ENCODE data around the gene CFAP99.
"Not testable (repeated sequence)": the region's sequence is repeated elsewhere in the genome, so short reads cannot be mapped to it uniquely, and the experiment has no call there.

Gene CFAP99

DNA sequence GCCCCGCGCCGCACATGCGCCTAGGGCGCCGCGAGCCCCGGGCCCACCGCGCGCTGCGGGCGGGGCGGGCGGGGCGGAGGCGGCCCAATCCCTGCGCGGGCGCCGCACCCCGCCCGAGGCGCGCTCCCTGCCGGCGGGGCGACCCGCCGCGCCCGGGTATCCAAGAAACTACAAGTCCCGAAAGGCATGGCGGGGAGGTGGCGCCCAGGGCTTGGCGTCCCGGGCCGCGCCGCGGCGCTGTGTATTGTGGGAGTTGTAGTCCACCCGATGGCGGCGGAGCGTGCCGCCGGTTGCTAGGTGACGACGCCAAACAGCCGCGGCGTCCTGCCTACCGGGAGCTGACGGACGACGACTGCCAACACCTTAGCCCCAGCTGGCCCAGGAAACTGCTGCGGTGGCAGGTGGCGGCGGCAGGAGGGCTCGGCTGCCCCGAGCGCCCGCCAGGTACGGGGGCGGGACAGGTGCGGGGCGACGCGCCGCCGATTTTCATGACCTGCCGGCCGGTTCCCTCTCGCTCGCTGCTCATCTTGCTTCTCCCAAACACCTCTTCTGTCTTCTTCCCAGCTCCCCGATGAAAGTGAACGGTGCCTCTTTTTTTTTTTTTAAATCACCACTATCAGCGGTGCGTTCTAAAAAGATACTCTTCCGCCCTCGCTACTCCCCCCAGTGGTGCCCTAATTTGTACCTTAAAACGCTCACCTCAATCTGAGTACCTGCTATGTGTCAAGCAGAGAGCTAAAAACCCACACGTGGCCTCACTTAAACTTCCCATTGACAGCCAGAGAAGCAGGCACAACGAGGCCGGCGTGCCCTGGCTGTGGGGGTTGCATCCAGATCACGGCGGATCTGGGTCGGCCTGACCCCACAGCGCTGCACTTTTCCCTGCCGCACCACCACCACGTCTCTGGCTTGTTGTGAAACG, at the start of gene CFAP99:
Gene CFAP99 (plus strand): TSS at position 306 of the 922 bp plus-strand sequence.
- peak; percentile 90 for DNase-seq

DNA sequence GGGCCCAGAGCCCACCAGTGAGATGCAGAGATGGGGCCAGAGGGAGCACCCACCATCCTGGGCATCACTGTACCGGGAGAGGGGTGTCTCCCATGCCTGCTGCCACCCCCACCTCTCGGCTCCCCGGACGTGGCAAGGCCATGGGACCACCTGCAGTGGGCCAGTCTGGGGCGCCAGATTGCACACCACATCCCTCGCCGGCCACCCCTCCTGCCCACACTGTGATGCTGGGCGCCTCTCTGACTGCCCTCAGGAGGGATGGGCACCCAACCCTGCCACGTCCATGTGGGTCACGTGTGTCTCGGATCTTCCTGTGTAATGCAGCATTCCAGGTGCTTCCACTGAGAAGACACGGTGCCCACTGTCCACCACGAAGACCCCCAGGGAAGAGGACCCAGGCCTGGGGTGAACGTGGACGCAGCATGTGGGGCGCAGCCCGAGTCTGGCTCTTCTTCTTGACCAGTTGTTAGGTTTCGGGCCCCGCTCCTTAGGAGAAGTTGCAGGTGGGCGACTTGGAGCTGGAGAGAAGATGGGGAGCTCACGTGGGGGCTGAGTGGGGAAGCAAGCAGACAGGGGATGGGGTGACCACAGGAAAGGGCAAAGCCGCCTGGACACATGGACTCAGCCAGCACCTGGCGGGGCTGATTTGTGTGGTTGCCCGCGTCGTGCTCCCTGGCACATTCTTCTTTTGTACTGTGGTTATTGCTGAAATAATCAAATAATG, 48.0 kb upstream of the CFAP99 start:
- no peak for DNase-seq

DNA sequence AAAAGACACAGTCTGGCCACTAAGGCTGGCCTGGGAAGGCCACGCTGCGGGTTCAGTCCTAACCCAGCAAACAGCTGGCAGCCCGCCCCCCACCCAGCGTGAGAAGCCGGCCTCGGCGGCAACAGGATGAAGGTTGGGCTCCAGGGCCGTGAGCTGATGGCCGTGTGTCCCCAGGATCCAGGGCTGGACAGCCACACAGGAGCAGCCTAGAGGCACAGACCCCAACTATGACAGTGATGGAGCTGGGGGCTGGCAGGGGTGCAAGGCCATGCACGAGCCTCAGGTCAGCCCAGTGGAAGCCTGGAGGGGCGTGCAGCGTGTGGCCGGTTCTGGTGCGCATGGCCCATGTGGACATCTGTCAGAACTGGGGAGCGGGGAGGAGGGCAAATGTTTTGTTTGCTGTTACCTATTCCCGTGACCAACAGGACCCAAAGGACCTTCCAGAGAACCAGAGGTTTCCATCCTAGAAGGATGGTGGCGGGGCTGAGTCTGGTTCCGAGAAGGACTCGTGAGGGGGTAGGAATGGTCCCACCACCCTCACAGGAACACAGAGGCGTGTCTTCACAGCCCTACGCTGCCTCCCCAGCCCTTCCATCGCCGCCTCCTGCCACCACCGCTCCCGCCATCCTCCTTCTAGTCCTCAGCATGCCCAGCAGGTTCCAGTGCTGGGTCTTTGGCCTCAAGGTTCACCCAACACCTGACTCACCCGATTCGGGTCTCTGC, 46.8 kb upstream of the CFAP99 start:
- no peak for DNase-seq

GRCh38 chr4:2372488-2373030, 46.2 kb upstream of the CFAP99 start:
- no peak for DNase-seq

GRCh38 chr4:2373532-2373931, 45.2 kb upstream of the CFAP99 start:
- no peak for DNase-seq

DNA sequence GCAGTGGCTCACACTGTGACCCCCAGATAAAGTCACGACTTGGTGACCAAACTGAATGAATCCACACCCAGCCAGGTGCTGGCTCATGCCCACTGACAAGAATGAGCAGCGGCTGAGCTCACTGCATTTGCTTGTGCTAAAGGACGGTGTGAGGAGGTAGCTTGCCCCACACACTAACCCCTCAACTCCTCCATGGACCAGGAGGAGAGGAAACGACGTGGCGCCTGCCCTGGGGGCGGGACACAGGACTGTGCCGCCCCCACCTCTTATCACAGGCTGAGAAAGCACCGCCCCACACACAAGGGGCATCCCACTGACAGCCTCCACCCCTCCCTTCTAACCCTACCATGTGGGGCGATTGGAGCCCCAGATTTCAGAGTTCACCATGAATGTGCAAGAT, 43.3 kb upstream of the CFAP99 start:
- no peak for DNase-seq

- no peak for DNase-seq
Observed at GRCh38 chr4:2377241-2377640, 41.5 kb upstream of the CFAP99 start.

DNA sequence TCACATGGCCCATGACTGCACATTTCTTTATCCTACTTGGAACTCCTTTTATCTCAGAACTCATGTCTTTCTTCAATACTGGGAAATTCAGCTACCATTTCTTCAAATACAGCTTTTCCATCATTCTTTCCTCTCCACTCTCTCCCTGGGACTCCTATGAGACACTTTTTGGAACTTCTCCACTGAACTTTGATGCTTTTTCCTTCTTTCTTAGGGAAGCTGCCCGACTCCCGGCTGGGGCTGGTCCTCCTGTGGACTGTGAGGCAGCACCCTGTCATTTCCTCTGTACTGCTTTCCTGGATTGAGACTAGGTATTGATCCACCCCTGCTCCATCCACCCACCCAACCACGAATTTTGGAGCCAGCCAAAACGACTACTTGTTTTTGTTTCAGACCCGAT, 40.4 kb upstream of the CFAP99 start:
- no peak for DNase-seq

DNA sequence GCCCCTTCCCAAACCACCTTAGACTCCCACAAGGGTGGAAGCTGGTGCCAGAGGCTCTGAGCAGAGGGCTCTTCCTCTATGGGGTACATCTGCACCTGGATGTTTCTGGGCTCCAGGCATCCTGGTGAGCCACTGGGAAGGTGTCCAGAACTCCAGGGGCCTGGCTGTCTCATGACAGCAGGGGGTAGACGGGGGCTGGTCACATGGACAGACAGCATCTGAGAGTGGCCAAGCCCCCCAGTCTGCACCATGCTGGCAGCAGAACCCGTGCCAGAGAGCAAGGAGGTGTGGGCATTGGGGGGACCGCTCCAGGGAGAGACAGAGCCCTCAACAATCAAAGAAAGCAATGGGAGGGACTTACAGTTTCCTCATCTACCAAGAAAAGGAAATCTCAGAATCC, 39.9 kb upstream of the CFAP99 start:
- no peak for DNase-seq

DNA sequence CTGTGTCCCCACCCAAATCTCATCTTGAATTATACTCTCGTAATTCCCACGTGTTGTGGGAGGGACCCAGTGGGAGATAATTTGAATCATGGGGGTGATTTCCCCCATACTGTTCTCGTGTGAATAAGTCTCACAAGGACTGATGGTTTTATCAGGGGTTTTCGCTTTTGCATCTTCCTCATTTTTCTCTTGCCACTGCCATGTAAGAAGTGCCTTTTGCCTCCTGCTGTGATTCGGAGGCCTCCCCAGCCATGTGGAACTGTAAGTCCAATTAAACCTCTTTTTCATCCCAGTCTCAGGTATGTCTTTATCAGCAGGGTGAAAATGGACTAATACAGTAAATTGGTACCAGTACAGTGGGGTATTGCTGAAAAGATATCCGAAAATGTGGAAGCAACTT, 38.2 kb upstream of the CFAP99 start:
- DNase-seq = not testable (repeated sequence)

DNA sequence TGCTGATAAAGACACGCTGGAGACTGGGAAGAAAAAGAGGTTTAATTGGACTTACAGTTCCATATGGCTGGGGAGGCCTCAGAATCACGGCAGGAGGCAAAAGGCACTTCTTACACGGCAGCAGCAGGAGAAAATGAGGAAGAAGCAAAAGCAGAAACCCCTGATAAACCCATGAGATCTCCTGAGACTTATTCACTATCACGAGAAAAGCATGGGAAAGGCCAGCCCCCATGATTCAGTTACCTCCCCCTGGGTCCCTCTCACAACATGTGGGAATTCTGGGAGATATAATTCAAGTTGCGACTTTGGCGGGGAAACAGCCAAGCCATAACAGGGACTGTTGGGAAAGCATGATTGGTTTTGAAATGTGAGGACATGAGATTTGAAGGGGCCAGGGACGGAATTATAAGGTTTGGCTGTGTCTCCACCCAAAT, 36.0 kb upstream of the CFAP99 start:
- DNase-seq = not testable (repeated sequence)

GRCh38 chr4:2383220-2383631, 35.5 kb upstream of the CFAP99 start:
- not testable (repeated sequence) for DNase-seq

- DNase-seq = no peak
Observed at GRCh38 chr4:2383760-2384159, 35.0 kb upstream of the CFAP99 start.

- no peak for DNase-seq
Observed at GRCh38 chr4:2384245-2384644, 34.5 kb upstream of the CFAP99 start.

DNA sequence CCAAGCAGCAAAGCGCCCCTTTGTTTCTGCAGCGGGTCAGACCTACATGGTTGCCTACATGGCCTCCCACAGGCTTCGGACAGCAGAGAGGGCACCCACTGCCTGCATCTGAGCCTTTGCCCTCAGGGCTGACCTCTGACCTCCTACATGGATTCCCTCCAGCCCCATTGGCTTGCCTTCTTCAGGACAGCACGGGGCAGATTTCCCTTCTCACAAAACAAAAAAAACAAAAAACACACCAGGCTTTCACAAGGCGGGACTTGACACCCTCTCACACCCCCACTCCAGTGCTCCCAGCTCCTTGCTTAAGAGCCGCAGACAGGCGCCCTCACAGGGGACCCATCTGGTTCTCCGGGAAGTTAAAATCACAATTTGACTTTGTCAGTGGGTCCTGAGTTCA, 33.2 kb upstream of the CFAP99 start:
- no peak for DNase-seq

- no peak for DNase-seq
Observed at GRCh38 chr4:2386717-2387116, 32.0 kb upstream of the CFAP99 start.

DNA sequence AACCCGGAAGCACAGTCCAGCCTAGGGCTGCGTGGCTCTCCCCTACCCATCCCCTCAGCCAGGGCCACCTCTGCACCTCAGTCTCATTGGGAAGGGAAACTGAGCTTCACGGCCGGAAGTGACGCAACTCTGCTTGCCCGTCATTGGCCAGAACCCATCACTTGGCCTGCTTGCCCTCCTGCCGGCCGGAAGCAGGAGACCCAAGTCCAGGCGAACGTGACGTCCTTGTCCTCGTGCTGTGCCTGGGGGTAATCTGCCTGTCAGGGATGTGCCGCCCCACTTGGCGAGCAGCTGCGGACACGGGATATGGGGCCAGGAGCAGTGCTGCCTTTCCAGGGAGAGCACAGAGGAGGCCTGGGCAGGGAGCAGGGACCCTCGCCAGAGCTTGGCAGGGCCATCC, 31.5 kb upstream of the CFAP99 start:
- DNase-seq = no peak

- DNase-seq = no peak
Observed at GRCh38 chr4:2387829-2388228, 30.9 kb upstream of the CFAP99 start.

GRCh38 chr4:2388429-2389182, 30.1 kb upstream of the CFAP99 start:
- DNase-seq = peak; percentile 7

DNA sequence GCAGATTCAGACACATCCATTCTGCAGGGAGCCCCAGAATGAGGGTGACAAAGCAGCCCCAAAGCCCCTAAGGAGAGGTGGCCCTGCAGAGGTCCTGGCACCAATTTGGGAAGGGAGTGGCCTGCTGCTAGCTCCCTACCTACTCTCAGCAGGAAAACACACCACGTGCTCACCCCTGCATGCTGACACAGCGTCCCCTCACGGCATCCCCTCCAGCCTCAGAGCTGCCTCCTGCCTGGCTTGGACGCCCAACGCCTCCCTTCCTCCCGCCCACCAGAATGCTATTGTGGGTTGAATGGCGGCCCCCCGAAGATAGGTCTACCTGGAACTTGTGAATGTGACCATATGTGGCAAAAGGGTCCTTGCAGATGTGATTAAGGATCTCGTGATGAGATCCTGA, 29.1 kb upstream of the CFAP99 start:
- DNase-seq = no peak

DNA sequence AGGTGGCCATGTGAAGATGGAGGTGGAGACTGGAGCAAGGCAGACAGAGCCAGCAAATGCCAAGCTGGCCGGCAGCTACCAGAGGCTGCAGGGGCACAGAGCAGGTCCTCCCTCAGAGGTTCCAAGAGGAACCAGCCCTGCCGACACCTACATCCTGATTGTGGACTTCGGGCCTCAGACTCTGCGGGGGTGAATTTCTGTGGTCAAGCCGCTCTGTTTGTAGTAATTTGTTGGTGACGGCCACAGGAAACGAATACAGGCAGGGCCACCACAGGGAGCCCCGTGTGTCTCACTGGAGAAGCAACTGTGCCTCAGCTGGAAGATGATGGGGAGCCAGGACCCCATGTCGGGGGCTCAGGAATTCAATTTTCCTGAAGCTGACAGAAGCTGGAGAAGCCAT, 28.6 kb upstream of the CFAP99 start:
- peak; percentile 4 for DNase-seq

GRCh38 chr4:2390784-2391421, 27.9 kb upstream of the CFAP99 start:
- DNase-seq = no peak

Measured in fibroblast of skin of right biceps (primary cell).